ENCODE measurements around the gene SELE.
"Not testable (repeated sequence)": the region's sequence is repeated elsewhere in the genome, so short reads cannot be mapped to it uniquely, and the experiment has no call there.

SELE gene

DNA sequence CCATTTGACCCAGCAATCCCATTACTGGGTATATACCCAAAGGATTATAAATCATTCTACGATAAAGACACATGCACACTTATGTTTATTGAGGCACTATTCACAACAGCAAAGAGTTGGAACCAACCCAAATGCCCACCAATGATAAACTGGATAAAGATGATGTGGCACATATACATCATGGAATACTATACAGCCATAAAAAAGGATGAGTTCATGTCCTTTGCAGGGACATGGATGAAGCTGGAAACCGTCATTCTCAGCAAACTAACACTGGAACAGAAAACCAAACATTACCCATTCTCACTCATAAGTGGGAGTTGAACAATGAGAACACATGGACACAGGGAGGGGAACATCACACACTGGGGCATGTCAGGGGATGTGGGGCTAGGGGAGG, 18.8 kb downstream of the SELE start:
- DNase-seq: not testable (repeated sequence)

DNA sequence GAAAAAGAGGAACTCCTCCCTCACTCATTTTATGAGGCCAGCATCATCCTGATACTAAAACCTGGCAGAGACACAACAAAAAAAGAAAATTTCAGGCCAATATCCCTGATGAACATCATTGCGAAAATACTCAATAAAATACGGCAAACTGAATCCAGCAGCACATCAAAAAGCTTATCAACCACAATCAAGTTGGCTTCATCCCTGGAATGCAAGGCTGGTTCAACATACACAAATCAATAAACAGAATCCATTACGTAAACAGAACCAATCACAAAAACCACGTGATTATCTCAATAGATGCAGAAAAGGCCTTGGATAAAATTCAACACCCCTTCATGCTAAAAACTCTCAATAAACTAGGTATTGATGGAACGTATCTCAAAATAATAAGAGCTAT, 20.8 kb downstream of the SELE start:
- DNase-seq: not testable (repeated sequence)

DNA sequence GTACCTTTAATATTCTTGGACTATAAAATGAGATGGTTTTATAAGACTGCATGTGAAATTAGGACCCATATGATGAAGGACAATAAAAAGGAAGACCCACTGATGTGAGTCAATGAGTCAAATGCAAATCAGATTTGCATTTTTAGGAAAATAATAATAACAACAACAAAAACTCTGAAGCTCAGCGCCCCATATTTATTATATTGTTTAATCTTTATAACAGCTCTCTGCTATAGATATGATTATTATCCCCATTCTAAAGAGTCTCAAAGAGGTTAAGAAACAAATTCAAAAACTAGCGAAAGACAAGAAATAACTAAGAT, 21.6 kb downstream of the SELE start:
- no peak for DNase-seq

- peak; percentile 83 for DNase-seq
These were observed 22.2 kb downstream of the SELE start, which contains the start of gene SELL for GRCh38 chr1:169711469-169712308. SELL (minus strand) TSS chr1:169711620; CDS start chr1:169711498, 122 bp downstream.

- no peak for DNase-seq
These were observed 25.2 kb downstream of the SELE start for GRCh38 chr1:169708647-169709046.

- no peak for DNase-seq
These were observed 25.8 kb downstream of the SELE start for GRCh38 chr1:169707912-169708604.

DNA sequence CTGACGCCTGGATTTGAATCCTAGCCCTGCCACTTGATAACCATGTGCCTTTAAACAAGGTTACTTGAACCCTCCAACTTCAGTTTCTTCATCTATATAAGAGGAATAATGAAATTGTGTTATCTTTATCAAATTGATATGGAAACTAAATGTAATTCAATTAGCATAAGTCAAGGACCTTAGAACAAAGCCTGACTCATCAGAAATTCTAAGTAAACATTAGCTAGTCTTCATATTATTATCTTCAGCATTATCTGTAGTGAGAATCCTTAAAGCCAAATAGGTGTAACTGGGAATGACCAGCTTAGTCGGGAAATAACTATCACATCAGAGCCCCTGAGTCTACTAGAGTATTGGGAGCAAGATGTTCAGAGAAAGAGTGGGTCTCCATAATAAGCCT, 29.1 kb downstream of the SELE start:
- no peak for DNase-seq

GRCh38 chr1:169701261-169702005, 32.4 kb downstream of the SELE start:
- no peak for DNase-seq

- DNase-seq: no peak
These were observed 34.2 kb downstream of the SELE start for GRCh38 chr1:169699707-169700106.

DNA sequence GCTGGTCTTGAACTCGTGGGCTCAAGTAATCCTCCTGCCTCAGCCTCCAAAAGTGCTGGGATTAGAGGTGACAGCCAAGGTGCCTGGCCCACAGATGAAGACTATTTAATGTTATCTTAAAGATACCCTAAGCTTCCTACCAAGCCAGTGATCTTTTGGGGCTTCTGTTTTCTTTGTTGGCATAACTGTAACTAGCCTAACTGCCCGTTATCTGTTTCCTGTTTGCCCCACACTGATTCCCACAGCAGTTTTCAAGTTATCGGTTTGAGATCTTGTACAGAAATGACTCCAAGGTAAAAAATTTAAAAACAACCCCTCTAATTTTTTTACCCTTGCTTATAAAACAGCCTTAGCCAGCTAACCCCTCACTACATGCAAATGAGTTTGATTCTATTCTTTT, 34.9 kb downstream of the SELE start:
- no peak for DNase-seq

DNA sequence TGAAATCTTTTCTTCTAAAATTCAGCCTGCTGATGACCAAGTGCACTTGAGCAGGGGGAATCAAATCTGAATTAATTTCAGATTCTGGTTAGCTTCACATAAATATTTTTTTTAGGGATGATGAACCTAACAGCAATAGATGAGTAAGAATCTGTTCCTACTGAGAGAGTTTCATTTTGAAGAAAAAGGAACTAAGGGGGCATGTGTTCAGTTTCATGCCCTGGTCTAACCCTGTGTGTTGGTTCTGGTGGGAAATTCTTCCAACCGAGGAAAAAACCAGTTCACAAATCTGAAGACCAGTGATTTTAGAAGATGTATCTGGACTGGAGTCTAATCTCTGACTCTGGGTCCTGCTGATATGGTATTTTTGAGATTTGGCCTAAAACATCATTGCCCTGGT, 36.1 kb downstream of the SELE start:
- no peak for DNase-seq

DNA sequence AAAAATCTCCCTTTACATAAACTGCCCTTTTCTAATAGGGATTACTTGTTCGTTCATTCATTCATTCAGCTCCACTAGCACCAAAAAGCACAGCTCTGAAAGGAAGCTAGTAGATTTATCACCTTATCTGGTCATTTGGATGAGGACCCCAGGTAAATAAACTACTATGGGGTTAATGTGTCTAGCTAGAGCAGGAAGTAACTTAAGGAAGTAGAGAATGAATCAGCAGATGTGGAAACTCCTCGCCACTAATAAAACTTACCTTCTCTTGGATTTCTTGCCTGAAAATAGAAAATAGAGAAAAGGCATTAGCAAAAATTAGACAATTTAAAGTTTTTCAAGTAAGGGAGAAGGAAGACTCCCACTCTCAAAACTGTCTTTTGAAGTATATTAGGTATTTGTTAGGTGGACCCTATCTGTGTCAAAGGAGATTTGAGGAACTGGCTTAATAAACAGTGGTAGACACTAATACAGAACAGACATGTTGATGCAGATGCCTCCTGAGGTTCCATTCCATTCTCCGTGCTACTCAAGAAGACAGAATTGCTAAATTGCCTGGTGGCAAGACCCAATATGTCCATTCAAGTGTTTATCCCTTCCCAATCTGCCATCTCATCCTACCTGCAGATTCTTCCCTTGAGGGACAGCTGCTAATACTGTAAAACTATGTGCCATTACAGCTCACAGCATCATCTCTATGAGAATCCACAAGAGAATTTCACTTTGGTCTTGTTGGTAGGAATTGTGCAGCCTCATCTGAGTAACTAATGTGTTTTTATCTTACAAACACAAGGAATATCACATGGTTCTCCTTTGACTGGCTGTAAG, 37.4 kb downstream of the SELE start:
- DNase-seq: no peak

DNA sequence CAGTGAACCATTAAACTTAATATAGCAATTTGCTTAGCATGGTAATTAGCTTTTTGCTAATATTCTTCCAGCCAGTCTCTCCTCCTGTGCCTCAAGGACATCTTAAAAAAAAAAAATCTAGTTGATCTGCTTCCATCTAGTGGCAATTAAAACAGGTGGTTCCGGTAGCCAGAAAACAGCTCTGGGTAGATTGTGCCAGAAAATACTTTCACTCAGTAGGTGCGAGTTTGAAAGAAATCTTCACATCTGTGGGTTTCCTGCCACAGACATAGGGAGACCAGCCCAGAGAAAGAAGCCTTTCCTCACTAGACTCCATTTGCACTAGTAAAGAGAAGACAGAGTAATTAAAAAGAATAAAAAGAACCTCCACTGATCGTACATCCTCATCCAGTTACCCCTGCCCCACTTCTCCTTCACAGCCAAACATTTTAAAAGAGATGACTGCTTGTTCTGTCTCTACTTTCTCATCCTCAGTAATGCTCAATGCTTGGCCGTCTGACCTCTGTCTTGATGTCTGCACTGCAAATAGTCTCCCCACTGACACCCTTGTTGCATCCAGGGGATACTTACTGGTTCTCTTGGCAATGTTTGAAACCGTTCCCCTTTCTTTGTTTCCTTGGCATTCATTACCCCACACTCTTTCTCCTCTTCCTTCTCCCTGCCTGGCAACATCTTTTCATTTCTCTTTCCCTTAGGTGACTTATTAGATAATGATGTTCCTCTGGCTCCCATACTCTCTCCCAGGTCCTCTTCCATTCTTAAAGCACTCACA, 39.4 kb downstream of the SELE start:
- no peak for DNase-seq

GRCh38 chr1:169692756-169693460, 41.0 kb downstream of the SELE start:
- DNase-seq: no peak

DNA sequence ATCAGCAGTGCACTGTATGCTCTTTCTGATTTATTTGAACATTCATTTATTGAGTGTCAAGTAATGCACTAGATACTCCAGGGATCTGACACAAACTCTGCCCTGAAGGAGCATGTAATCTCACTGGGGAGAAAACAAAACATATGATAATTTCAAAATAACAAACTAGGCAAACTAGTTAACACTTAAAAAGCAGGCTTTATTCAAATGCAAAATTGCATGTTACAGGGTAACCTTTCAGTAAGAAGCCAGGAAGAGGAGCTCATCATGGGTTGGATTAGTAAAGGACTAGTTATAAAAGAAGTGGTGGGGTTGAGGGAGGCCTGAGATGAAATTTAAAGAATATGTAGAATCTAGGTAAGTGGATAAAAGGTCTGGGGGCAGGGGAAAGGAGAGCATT, 43.4 kb downstream of the SELE start:
- no peak for DNase-seq

DNA sequence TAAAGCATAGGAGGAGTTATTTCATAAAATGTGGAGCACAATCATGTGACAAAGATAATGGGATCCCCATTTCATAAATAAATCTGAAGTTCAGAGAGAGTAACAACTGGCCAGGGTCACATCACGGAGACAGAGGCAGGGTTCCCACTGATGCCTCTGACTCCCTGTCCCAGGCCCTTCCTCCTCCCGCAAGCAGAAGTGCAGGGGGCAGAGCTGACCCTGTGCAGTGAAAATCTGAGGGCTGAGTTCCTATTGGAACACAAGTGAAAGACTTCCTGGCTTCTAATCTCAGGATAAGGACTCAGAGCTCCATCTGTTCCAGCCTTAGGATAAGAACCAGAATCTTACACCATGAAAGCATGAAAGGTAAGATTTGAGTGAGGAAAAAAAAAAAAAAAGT, 44.5 kb downstream of the SELE start:
- no peak for DNase-seq

GRCh38 chr1:169688377-169688776, 45.5 kb downstream of the SELE start:
- not testable (repeated sequence) for DNase-seq

- no peak for DNase-seq
These were observed 50.2 kb downstream of the SELE start for GRCh38 chr1:169683661-169684060.

- DNase-seq: not testable (repeated sequence)
These were observed 50.7 kb downstream of the SELE start for GRCh38 chr1:169683168-169683567.

GRCh38 chr1:169682071-169682470, 51.8 kb downstream of the SELE start:
- no peak for DNase-seq

- DNase-seq: no peak
These were observed 52.7 kb downstream of the SELE start for GRCh38 chr1:169681140-169681539.

Measured in islet precursor cell (in vitro differentiated cells).